Spinal cord (tissue), 10 donors: ENCODE measurements around the gene TOMM22. TPM values are rescaled to one million over a fixed set of nuclear protein-coding genes. Genes with fewer than 3 reads are reported as not detected.
A peak's percentile ranks its signal among the peaks of the same experiment; 100 is the strongest.

ENCODE experiments used
- DNase-seq, 6 donors: peaks; one replicate each; pipeline versions ENCODE4 v3.0.0 to v3.0.0-alpha.2; 2013 to 2015; ENCODE audit warnings: low spot score in 6 of 6, low read depth in 4 of 6
- H3K27ac ChIP-seq: one replicate; pipeline ENCODE4 v1.5.1; 2013; ENCODE audit warnings: low read depth, low read length, control low read depth
- H3K27me3 ChIP-seq: one replicate; pipeline ENCODE4 v1.6.1; 2013; ENCODE audit warnings: low read length; ENCODE audit not compliant: control insufficient read depth, insufficient read depth
- H3K36me3 ChIP-seq: one replicate; pipeline ENCODE4 v1.6.1; 2013; ENCODE audit warnings: low read length; ENCODE audit not compliant: control insufficient read depth, insufficient read depth
- H3K4me1 ChIP-seq: one replicate; pipeline ENCODE4 v1.6.1; 2013; ENCODE audit warnings: low read length; ENCODE audit not compliant: control insufficient read depth, insufficient read depth
- H3K4me3 ChIP-seq: one replicate; pipeline ENCODE4 v1.5.1; 2013; ENCODE audit warnings: low read depth, low read length, control low read depth
- H3K9me3 ChIP-seq: one replicate; pipeline ENCODE4 v1.6.1; 2013; ENCODE audit warnings: low read length; ENCODE audit not compliant: control insufficient read depth, insufficient read depth
- WGBS: methylation state at CpG from one replicate; pipeline ENCODE4 v1.1.5; 2013; ENCODE audit warnings: missing lambda C conversion rate; ENCODE audit not compliant: insufficient coverage; 5-methylcytosine and 5-hydroxymethylcytosine counted together
- polyA plus RNA-seq, 2 donors: library from polyadenylated mRNA; unstranded; fragments of 120-200 nt; gene quantifications; one replicate each; pipeline ENCODE4 v1.2.1, GENCODE V29; 2013; ENCODE audit not compliant: insufficient read length in 2 of 2
- total RNA-seq, 2 donors: library from RNA; depleted of rRNA in 1 of 2; stranded (reverse); fragments of 120-200 nt in 1 of 2; fragments of >200 nt in 1 of 2; gene quantifications; one replicate each; pipeline versions ENCODE4 v1.2.3 to v1.2.4, GENCODE V29; 2013 to 2014
- donor health status: healthy.

Gene TOMM22
- total and polyA plus RNA-seq, 4 donors, result 38.4 to 86.1 (median 65.5) TPM

DNA sequence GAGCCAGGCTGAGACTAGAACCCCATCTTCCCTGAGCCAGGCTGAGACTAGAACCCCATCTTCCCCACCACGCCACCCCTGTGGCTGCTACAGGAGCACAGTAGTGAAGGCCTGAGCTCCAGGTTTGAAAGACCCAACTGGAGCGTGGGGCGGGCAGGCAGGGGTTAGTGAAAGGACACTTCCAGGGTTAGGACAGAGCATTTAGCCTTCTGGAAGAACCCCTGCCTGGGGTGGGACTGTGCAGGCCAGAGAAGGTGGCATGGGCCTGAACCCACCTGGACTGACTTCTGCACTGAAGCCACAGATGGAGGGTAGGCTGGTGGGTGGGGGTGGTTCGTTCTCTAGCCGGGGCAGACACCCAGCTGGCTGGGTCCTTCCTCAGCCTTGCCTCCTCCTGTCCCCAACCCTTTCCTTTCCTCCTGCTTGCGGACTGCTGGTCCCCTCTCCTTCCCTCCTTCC lies 50.0 kb downstream of the TOMM22 start:
- Histone ChIP-seq H3K4me3 (no peak overlapping the region), H3K27ac (no peak overlapping the region), H3K9me3 (no peaks in the 10 kb centered on the region), H3K27me3 (no peaks in the 10 kb centered on the region), H3K36me3 (peaks cover 98% of the 10 kb centered on the region), H3K4me1 (peaks cover 35% of the 10 kb centered on the region)
- 84% methylated on average over 3 of the region's 6 CpGs for WGBS
- no peak for DNase-seq

DNA sequence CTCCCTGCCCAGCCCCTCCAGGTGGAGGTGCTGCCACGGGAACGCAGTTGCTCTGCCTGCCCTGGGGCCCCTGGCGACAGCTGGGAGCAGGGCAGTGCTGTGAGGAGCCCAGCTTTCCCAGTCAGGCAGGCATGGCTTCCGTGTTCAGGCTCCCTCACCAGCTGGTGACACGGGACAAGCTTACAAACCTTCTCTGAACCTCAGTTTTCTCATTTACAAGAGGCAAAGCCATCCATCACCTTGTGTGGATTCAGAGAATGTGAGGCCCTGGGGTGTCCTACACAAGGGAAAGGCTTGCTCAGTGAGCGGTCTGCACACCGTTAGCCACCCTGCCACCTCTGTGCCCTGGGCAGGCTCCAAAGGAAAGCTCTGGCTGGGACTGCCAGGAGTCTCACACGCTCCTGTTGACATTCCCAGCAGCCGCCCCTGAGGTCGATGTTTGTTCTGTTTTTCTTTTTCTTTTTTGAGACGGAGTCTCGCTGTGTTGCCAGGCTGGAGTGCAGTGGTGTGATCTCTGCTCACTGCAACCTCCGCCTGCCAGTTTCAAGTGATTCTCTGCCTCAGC lies 50.6 kb downstream of the TOMM22 start:
- Histone ChIP-seq H3K4me3 (no peak overlapping the region), H3K27ac (no peak overlapping the region), H3K4me1 (peaks cover 35% of the 10 kb centered on the region), H3K36me3 (peaks cover 98% of the 10 kb centered on the region), H3K27me3 (no peaks in the 10 kb centered on the region), H3K9me3 (no peaks in the 10 kb centered on the region)
- WGBS, result 58% methylated on average over 11 of the region's 13 CpGs
- DNase-seq, result no peak

DNA sequence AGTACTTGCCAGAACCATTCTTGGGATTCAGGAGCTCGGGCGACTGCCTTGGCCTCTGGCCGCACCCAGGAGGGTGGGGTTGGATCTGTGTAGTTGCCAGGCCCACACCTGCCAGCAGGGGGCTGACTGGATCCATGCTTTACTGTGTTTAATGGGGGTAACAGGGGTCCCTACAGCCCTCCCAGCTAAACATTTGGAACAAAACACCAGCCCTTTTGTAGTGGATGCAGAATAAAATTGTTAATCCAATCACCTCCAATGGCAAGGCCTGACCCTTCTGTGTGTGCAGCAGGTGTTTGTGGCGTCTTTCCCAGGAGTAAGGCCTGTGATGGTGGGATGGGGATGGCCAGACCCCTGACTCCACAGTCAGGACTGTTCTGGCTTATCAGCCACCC lies 51.6 kb downstream of the TOMM22 start:
- no peaks in the 10 kb centered on the region for H3K9me3 ChIP-seq
- no peak overlapping the region for H3K4me3 ChIP-seq
- H3K36me3 ChIP-seq, result peaks cover 98% of the 10 kb centered on the region
- peaks cover 35% of the 10 kb centered on the region for H3K4me1 ChIP-seq
- no peaks in the 10 kb centered on the region for H3K27me3 ChIP-seq
- 100% methylated on average over 1 of the region's 4 CpGs for WGBS
- peak in 2 of 6 donors; percentile 70 to 72 for DNase-seq
- H3K27ac ChIP-seq, result peak overlapping the region; percentile 45

DNA sequence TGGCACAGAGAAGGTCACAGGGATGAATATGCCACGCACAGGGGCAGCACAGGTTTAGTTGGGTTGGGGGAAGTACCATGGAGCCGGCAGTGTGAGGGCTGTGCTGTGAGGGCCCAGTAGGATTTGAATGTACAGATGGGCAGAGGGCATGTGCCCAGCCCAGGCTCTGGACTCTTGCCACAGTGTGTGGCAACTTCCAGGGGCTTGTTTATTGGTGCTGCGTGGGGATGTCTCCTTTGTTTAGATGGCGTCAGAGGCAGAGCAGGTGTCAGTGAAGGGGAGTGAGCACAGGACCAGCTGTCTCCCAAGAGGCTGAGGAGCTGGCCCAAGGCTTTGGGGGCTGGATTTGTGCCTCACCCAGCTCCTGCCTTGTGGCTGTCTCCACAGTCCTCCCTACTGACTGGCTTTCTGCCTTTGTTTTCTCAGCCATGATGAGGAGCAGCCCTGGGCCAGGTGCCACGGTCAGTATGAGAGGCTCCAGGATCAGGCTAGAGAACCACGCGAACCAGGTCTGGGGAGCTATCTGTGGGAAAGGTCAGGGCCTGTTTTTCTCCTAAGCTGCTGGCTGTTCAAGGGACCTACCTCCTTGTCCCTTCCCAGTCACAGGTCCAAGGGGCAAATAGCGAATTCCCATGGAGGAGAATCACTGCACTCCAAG lies 52.1 kb downstream of the TOMM22 start:
- Histone ChIP-seq H3K27ac (peak overlapping the region; percentile 52), H3K9me3 (no peaks in the 10 kb centered on the region), H3K27me3 (no peaks in the 10 kb centered on the region), H3K4me1 (peaks cover 33% of the 10 kb centered on the region), H3K36me3 (peaks cover 98% of the 10 kb centered on the region), H3K4me3 (no peak overlapping the region)
- WGBS, result 28% methylated on average over 6 of the region's 8 CpGs
- DNase-seq, result peak in 2 of 6 donors; percentile 64 to 82

DNA sequence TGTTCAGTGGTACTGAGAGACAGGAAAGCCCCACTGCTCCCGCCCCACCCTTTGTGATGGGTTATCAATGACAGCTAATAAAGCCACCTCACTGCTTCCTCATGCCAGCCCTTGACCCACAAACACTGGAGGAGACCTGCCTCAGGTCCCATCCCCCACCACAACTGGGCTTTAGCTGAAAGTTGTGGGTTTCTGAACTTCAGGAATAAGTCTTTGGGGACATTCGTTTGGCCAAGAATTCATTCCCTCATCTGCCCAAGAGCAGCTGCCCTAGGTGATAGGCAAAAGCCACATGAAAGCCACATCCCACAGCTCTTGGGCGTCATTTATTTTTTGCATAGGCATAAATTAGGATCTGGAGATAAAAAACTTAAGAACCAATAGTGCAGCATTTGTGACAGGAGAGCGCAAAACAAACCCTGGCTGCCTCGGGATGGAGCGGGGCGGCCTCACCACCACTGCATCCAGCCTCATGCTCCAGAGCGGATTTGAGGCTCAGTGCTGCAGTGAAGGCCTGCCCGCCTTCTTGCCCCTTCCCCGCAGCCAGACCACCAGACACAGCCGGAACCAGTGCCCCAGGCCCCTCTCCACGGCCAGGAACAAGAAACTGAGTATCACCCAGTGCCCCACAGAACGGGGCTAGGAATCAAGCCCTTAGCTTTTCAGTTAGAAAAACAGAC lies 52.8 kb downstream of the TOMM22 start:
- Histone ChIP-seq H3K27ac (peak overlapping the region; percentile 52), H3K27me3 (no peaks in the 10 kb centered on the region), H3K4me1 (peaks cover 26% of the 10 kb centered on the region), H3K9me3 (no peaks in the 10 kb centered on the region), H3K36me3 (peaks cover 98% of the 10 kb centered on the region), H3K4me3 (no peak overlapping the region)
- no peak for DNase-seq
- 94% methylated on average over 9 of the region's 13 CpGs for WGBS

Other genes starting within 250 kb of the TOMM22 start
- 1 to 10 TPM in 1 of 2 donors, under 1 TPM in 1; 0.79 to 1.2 TPM for gene KCNJ4, start 226.8 kb upstream of the TOMM22 start, total RNA-seq
- gene KCNJ4, start 226.8 kb upstream of the TOMM22 start, polyA plus RNA-seq, result 1 to 10 TPM; 1.1 to 1.2 TPM
- gene KDELR3, start 213.9 kb upstream of the TOMM22 start, total RNA-seq, result 10 to 100 TPM; 24.6 to 28.5 TPM
- 10 to 100 TPM in 1 of 2 donors, 1 to 10 TPM in 1; 3.8 to 11.4 TPM for gene KDELR3, start 213.9 kb upstream of the TOMM22 start, polyA plus RNA-seq
- 100 to 1,000 TPM; 564 to 606 TPM for gene DDX17, start 175.6 kb upstream of the TOMM22 start, total RNA-seq
- 100 to 1,000 TPM; 546 to 591 TPM for gene DDX17, start 175.6 kb upstream of the TOMM22 start, polyA plus RNA-seq
- gene DMC1, start 111.8 kb upstream of the TOMM22 start, total RNA-seq, result 1 to 10 TPM; 3.8 to 3.9 TPM
- 1 to 10 TPM; 1.9 to 2.9 TPM for gene DMC1, start 111.8 kb upstream of the TOMM22 start, polyA plus RNA-seq
- 1 to 10 TPM; 5.9 to 8.8 TPM for gene FAM227A, start 25.6 kb upstream of the TOMM22 start, total RNA-seq
- gene FAM227A, start 25.6 kb upstream of the TOMM22 start, polyA plus RNA-seq, result 1 to 10 TPM; 6.5 to 9.4 TPM
- gene CBY1, start 25.3 kb upstream of the TOMM22 start, total RNA-seq, result 10 to 100 TPM; 16.1 to 37.5 TPM
- gene CBY1, start 25.3 kb upstream of the TOMM22 start, polyA plus RNA-seq, result 10 to 100 TPM; 38.1 to 53.0 TPM
- gene JOSD1, start 19.0 kb downstream of the TOMM22 start, total RNA-seq, result 10 to 100 TPM; 36.4 to 51.0 TPM
- 10 to 100 TPM; 35.4 to 43.1 TPM for gene JOSD1, start 19.0 kb downstream of the TOMM22 start, polyA plus RNA-seq
- 10 to 100 TPM; 25.0 to 31.8 TPM for gene GTPBP1, start 24.0 kb downstream of the TOMM22 start, total RNA-seq
- gene GTPBP1, start 24.0 kb downstream of the TOMM22 start, polyA plus RNA-seq, result 10 to 100 TPM; 57.0 to 79.6 TPM
- 10 to 100 TPM; 33.2 to 43.6 TPM for gene SUN2, start 74.0 kb downstream of the TOMM22 start, total RNA-seq
- 10 to 100 TPM; 48.4 to 66.9 TPM for gene SUN2, start 74.0 kb downstream of the TOMM22 start, polyA plus RNA-seq
- gene DNAL4, start 112.2 kb downstream of the TOMM22 start, total RNA-seq, result 10 to 100 TPM in 1 of 2 donors, 1 to 10 TPM in 1; 9.0 to 31.0 TPM
- gene DNAL4, start 112.2 kb downstream of the TOMM22 start, polyA plus RNA-seq, result 10 to 100 TPM; 20.6 to 22.7 TPM
- 10 to 100 TPM; 12.0 to 28.4 TPM for gene NPTXR, start 162.1 kb downstream of the TOMM22 start, total RNA-seq
- 10 to 100 TPM; 91.2 to 94.0 TPM for gene NPTXR, start 162.1 kb downstream of the TOMM22 start, polyA plus RNA-seq
- gene CBX6, start 190.3 kb downstream of the TOMM22 start, total RNA-seq, result 10 to 100 TPM; 38.3 to 50.0 TPM
- 10 to 100 TPM; 68.9 to 70.0 TPM for gene CBX6, start 190.3 kb downstream of the TOMM22 start, polyA plus RNA-seq